Astrocyte of the hippocampus (primary cell): Measurements from ENCODE around the gene ZNF579.
"Not testable (repeated sequence)": the region's sequence is repeated elsewhere in the genome, so short reads cannot be mapped to it uniquely, and the experiment has no call there.

Experiments
- DNase-seq: peaks from one replicate; pipeline ENCODE4 v3.0.0; 2011; ENCODE audit warnings: low read depth, low spot score

ZNF579 gene

DNA sequence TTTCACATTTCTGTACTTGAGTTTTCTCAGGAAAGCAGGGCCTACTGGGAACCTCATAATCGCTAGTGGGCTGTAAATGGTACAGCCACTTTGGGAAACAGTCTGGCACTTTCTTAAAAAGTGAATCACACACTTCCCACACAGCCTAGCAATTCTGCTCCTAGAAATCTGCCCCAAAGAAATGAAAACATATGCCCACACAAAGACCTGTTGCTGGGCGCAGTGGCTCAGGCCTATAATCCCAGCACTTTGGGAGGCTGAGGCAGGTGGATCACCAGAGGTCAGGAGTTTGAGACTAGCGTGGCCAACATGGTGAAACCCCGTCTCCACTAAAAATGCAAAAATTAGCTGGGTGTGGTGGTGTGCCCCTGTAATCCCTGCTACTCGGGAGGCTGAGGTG is 11.2 kb downstream of the ZNF579 start:
- DNase-seq, result not testable (repeated sequence)

DNA sequence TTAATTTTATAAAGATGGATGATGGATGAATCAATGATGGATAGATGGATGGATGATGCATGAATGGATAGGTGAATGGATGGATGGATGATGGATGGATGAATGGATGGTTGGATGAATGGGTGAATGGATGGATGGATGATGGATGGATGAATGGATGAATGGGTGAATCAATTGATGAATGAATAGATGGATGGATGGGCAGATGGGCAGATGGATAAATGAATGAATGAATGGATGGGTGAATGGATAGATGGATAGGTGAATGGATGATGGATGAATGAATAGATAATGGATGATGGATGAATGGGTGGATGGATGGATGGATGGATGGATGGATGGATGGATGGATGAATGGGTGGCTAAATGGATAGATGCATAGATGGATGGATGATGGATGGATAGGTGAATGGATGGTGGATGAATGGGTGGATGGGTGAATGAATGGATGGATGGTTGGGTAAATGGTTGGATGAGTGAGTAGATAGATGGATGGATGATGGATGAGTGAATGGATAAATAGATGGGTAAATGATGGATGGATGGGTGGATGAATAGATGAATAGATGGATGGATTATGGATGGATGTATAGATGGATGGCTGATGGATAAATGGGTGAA is 12.8 kb downstream of the ZNF579 start:
- no peak for DNase-seq

GRCh38 chr19:55566823-55567222 is 13.8 kb downstream of the ZNF579 start:
- DNase-seq, result no peak

DNA sequence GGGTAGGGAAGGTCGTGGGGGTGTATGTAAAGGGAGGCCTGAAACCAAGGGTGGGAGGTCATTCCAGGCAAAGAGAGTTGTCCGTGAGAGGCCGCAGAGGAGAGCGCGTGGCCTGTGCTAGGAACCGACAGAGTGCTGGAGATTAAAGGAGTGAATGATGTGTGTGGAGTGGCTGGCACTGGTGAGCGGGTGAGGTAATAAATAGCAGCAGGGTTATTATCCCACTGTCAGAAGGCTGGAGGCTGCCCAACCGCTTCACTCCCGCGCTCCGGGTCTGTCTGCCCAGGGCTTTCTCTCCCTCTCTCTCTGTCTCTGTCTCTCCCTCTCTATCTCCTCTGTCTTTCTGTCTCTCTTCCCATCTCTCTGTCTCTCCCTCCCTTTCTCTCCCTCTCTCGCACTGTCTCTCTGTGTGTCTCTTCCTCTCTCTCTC is 17.4 kb downstream of the ZNF579 start:
- DNase-seq, result peak; percentile 81

DNA sequence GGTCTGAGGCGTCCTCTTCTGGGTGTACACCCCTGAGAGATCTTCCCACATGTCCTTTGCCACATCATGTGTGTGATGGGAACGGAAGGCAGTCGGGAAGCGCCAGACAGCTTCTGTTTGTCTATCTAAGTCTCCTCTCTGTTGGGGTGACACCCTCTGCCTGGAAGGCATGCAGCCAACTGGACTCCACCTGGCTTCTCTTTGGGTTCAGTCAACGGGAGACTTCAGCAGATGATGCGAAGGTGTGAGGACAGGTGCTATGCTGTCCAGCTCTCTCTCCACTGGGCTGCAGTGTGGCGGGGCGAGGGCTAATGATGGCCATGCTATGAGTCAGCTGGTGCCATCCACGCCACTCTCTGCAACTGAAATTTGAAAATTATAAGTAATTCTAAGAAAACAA is 21.0 kb downstream of the ZNF579 start:
- DNase-seq, result no peak

GRCh38 chr19:55554741-55555152 is 25.9 kb downstream of the ZNF579 start:
- DNase-seq, result no peak

DNA sequence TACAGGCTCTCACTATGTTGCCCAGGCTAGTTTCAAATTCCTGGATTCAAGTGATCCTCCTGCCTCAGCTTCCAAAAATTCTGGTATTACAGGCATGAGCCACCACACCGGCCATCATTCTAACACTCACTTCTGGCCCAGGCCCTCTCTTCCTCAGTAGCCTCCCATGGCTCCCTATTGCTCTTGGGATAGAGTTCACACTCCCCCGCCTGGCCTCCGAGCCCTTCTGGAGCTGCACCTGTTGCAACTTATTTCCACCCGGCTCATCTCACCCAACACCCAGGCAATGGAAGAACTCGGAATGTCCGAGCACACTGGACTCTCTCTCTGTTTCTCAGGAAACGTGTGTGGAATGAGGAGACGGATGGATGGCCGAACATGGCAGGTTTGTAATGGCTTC is 26.3 kb downstream of the ZNF579 start:
- no peak for DNase-seq

DNA sequence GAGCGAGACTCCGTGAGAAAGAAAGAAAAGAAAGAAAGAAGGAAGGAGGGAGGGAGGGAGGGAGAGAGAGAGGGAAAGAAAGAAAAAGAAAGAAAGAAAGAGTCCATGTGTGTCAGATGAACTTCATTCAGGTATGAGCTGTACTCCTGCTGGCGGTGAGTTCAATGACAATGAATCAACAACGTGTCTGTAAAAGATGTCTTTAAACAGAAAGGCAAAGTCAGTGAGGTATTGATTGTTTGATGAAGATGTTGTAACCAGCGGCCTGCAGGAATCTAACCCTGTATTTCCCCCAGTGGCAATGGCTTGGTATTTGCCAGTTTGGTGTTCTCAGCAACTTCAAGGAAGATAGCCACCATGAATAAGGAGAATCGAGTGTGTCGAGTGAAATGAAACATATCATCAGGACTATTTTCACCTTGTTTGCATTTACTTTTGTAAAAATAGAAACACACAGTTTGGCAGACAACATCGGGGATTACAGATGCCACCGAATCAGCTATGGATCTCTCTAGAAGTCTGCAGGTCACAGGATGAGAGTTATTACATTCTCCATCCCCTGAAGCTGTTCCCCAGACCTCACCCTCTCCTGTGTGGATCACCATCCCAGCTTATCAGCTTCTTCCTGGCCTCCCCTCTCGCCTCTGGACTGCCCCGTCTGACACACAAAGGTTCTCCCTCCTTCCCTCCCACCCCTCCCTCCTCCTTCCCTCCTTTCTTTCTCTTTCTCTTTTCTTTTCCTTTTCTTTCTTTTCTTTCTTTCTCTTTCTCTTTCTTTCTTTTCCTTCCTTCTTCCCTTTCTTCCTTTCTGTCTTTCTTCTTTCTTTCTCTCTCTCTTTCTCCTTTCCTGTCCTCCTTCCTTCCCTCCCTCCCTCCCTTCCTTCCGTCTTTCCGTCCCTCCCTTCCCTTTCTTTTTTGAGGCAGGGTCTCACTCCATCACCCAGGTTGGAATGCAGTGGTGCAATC is 27.1 kb downstream of the ZNF579 start:
- peak; percentile 43 for DNase-seq

GRCh38 chr19:55552620-55553019 is 28.0 kb downstream of the ZNF579 start:
- DNase-seq, result peak; percentile 97

DNA sequence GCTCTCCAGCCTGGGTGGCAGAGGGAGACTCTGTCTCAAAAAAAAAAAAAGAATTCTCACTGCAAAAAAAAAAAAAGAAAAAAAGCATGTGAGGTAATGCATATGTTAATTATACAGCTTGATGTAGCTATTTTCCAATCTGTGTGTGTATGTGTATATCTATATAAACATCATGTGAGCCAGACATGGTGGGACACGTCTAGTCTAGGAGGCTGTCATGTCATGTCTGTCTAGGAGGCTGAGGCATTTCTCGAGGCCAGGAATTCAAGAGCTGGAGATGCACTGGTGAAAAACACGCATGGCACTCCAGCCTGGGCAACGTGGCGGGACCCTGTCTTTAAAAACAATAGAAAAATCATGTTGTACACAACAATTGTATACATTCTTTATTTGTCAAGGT is 28.4 kb downstream of the ZNF579 start:
- no peak for DNase-seq

GRCh38 chr19:55550321-55550650 is 30.4 kb downstream of the ZNF579 start:
- DNase-seq, result peak; percentile 59

DNA sequence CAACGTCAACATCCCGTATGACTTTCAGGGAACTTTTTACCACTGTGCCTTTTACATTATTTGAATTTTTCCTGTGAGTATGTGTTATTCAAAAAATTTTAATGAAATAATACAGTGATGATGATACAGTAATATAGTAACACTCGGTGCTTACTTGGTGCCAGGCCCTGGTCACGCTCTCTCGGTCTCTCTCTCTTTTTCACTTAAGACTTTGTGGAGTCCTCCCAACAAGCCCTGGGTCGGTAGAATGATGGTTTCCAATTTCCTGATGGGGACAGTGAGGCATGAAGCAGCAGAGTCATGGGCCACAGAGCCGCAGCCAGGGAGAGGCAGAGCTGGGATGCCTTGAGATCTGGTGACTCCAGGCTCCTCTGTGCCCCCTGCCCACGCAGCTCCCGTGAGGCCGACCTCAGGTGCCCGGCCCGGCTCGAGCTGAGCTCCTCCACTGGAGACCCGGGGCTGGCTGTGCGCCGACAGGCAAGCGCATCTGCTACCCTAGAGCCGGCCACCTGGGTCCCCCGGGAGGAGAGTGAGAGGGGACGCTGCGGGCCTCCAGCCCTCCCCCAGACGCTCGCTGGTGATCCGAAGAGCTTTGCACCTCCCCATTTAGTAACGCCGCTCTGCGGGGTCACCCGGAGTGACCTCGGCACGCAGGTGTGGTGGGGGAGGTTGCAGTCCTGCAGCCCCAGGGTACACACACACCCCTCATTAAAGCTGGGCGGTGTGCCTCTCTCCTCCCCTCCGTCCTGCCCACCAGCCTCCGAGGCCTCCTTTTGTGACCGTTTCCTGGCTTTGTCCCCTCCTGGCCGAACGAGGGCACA is 30.9 kb downstream of the ZNF579 start:
- peak; percentile 80 for DNase-seq

- DNase-seq, result peak; percentile 66
Observed at GRCh38 chr19:55546822-55547614, 33.6 kb downstream of the ZNF579 start.

- DNase-seq, result no peak
Observed at GRCh38 chr19:55546011-55546410, 34.6 kb downstream of the ZNF579 start.

GRCh38 chr19:55545443-55545842 is 35.2 kb downstream of the ZNF579 start, which contains the start of gene SBK3:
Gene SBK3 (minus strand): TSS chr19:55545543. CDS start chr19:55545543, 0 bp downstream.
- DNase-seq, result no peak

DNA sequence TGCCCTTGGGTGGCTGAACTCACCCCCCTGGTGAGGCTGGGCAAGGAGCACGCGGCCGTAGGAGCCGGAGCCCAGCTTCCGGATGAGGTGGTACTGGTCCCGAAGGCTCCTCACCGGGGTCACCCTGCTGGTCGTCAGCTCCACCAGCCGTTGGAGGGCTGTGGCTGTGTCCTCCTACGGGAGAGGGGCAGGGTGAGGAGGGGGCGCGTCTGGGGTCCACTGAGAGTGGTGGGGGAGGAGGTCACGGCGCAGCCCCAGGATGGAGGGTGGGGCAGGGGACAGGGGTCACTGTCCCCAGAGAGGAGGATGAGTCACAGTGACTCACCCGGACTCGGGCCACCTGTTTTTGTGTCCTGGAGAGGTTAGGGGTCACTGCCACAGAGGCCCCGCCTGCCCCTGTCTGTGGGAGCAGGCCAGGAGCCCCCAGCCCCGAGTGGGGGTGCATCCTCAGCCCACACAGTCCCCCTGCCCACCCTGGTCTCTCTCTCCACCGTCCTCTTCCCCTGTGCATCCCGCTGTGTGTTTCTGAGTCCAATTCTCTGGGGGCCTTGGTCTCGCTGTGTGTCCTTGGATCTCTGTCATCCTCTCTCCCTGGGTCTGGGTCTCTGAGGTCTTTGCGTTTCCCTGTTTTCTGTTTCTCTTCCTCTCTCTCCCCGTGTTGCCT is 35.7 kb downstream of the ZNF579 start:
- no peak for DNase-seq

GRCh38 chr19:55544014-55544413 is 36.6 kb downstream of the ZNF579 start:
- no peak for DNase-seq

GRCh38 chr19:55543567-55543966 is 37.1 kb downstream of the ZNF579 start:
- DNase-seq, result no peak

GRCh38 chr19:55542292-55542855 is 38.3 kb downstream of the ZNF579 start:
- DNase-seq, result no peak

- no peak for DNase-seq
Observed at GRCh38 chr19:55541091-55541490, 39.6 kb downstream of the ZNF579 start.
